Hepatic stellate cell (primary cell): ENCODE results near the gene JUNB.

Experiments
- DNase-seq: peaks from one replicate; pipeline ENCODE4 v3.0.0; 2011; ENCODE audit warnings: low spot score

JUNB gene

GRCh38 chr19:12842511-12842910, 51.2 kb downstream of the JUNB start:
- DNase-seq: no peak
